Neutrophil (primary cell): ENCODE results near the gene GIMAP5.
A peak's percentile ranks its signal among the peaks of the same experiment; 100 is the strongest.
"Not testable (repeated sequence)": the region's sequence is repeated elsewhere in the genome, so short reads cannot be mapped to it uniquely, and the experiment has no call there.

Experiments used
- H3K27ac ChIP-seq: fragments of 200-600 bp; sonication (generic); 2 replicates; pipeline ENCODE4 v1.5.1; 2016; ENCODE audit warnings: mild to moderate bottlenecking, moderate library complexity
- H3K27me3 ChIP-seq: fragments of 200-600 bp; sonication (generic); 2 replicates; pipeline ENCODE4 v1.6.0; 2016; ENCODE audit warnings: mild to moderate bottlenecking
- H3K36me3 ChIP-seq: fragments of 200-600 bp; sonication (generic); 2 replicates; pipeline ENCODE4 v1.5.1; 2017
- H3K4me1 ChIP-seq, 2 experiments: fragments of 200-600 bp in 1 of 2; sonication (generic) in 1 of 2; 1 replicate in 1 of 2; 2 replicates in 1 of 2; pipeline versions ENCODE4 v1.5.1 to v1.6.1; 2013 to 2016; ENCODE audit warnings: low read depth in 1 of 2, low read length in 1 of 2, mild to moderate bottlenecking in 1 of 2, moderate library complexity in 1 of 2; ENCODE audit not compliant: control insufficient read depth in 1 of 2, insufficient read depth in 1 of 2
- H3K4me3 ChIP-seq, 2 experiments: fragments of 200-600 bp in 1 of 2; sonication (generic) in 1 of 2; 1 replicate in 1 of 2; 2 replicates in 1 of 2; pipeline ENCODE4 v1.5.1; 2013 to 2016; ENCODE audit warnings: low read depth in 1 of 2, low read length in 1 of 2, mild to moderate bottlenecking in 1 of 2, moderate library complexity in 1 of 2
- H3K9me3 ChIP-seq: fragments of 200-600 bp; sonication (generic); 2 replicates; pipeline ENCODE4 v1.5.1; 2016
- CTCF ChIP-seq: fragments of 200-600 bp; sonication (generic); IDR thresholded peaks from 2 replicates; pipeline ENCODE4 v1.5.1; 2016; ENCODE audit warnings: antibody characterized with exemption

Gene GIMAP5

GRCh38 chr7:150759479-150759878, 22.3 kb downstream of the GIMAP5 start:
- no peaks in the 10 kb centered on the region for H3K36me3 ChIP-seq
- H3K27me3 ChIP-seq, result no peaks in the 10 kb centered on the region
- TF ChIP-seq CTCF, result no peak
- no peak overlapping the region for H3K4me3 ChIP-seq
- H3K27ac ChIP-seq, result no peak overlapping the region
- no peaks in the 10 kb centered on the region for H3K4me1 ChIP-seq
- H3K9me3 ChIP-seq, result no peaks in the 10 kb centered on the region

GRCh38 chr7:150766334-150766709, 29.1 kb downstream of the GIMAP5 start:
- no peaks in the 10 kb centered on the region for H3K4me1 ChIP-seq
- no peak for TF ChIP-seq CTCF
- H3K27ac ChIP-seq, result no peak overlapping the region
- no peaks in the 10 kb centered on the region for H3K9me3 ChIP-seq
- no peak overlapping the region for H3K4me3 ChIP-seq
- H3K36me3 ChIP-seq, result no peaks in the 10 kb centered on the region
- H3K27me3 ChIP-seq, result no peaks in the 10 kb centered on the region

- no peaks in the 10 kb centered on the region for H3K36me3 ChIP-seq
- no peaks in the 10 kb centered on the region for H3K4me1 ChIP-seq
- no peak for TF ChIP-seq CTCF
- no peak overlapping the region for H3K27ac ChIP-seq
- no peak overlapping the region for H3K4me3 ChIP-seq
- H3K9me3 ChIP-seq, result no peaks in the 10 kb centered on the region
- H3K27me3 ChIP-seq, result no peaks in the 10 kb centered on the region
Observed at GRCh38 chr7:150769768-150770167, 32.5 kb downstream of the GIMAP5 start.

DNA sequence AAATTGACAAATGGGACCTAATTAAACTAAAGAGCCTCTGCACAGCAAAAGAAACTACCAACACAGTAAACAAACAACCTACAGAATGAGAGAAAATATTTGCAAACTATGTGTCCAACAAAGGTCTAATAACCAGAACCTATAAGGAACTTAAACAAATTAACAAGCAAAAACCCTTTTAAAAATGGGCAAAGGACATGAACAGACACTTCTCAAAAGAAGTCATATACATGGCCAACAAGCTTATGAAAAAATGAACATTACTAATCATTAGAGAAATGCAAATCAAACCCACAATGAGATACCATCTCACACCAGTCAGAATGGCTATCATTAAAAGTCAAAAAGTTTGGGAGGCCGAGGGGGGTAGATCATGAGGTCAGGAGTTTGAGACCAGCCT, 36.9 kb downstream of the GIMAP5 start:
- H3K4me1 ChIP-seq, H3K4me3 ChIP-seq, H3K36me3 ChIP-seq: not testable (repeated sequence)

GRCh38 chr7:150778014-150778737, 41.0 kb downstream of the GIMAP5 start:
- no peak overlapping the region for H3K4me3 ChIP-seq
- H3K4me1 ChIP-seq, result peaks cover 9 to 11% of the 10 kb centered on the region in 2 experiments
- peaks cover 4% of the 10 kb centered on the region for H3K27me3 ChIP-seq
- no peaks in the 10 kb centered on the region for H3K36me3 ChIP-seq
- TF ChIP-seq CTCF, result no peak
- no peak overlapping the region for H3K27ac ChIP-seq
- H3K9me3 ChIP-seq, result no peaks in the 10 kb centered on the region

More for the DNA sequence above, 36.9 kb downstream of the GIMAP5 start:
- not testable (repeated sequence) for H3K27me3 ChIP-seq, H3K9me3 ChIP-seq, H3K27ac ChIP-seq

GRCh38 chr7:150778738-150779301, 41.6 kb downstream of the GIMAP5 start:
- peaks cover 9 to 13% of the 10 kb centered on the region in 2 experiments for H3K4me1 ChIP-seq

More at GRCh38 chr7:150778738-150779301, 41.6 kb downstream of the GIMAP5 start:
- no peak overlapping the region for H3K4me3 ChIP-seq
- no peaks in the 10 kb centered on the region for H3K36me3 ChIP-seq
- peak; percentile 71 for TF ChIP-seq CTCF
- peaks cover 4% of the 10 kb centered on the region for H3K27me3 ChIP-seq
- H3K9me3 ChIP-seq, result no peaks in the 10 kb centered on the region
- no peak overlapping the region for H3K27ac ChIP-seq
